ENCODE measurements around the gene NAP1L1.

DNA sequence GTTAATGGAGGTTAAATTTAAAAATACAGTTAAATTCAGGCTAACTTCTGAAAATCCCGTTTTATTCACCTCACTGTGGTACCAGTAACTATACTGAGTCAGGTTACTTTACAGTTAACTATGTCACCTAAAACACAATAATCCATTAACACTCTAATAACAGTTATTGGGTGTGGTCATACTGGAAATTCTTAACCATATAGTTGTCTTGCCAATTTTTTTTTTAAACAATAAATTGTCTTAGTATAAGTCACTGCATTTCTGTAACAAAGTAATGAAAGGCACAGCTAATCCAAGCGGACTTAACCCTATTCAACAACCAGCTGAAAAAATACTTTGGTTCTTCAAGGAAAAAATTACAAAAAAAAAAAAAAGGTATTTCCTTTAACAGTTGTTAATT, 36.7 kb downstream of the NAP1L1 start:
- no peak for TF ChIP-seq POLR2AphosphoS5 (IDR thresholded peaks at IDR 0.05; ENCODE audit: borderline replicate concordance, low read depth, low read length)
- TF ChIP-seq EZH2 (IDR thresholded peaks at IDR 0.05) = no peak
- TF ChIP-seq FOXP2 (optimal IDR thresholded peaks at IDR 0.05; ENCODE audit: control extremely low read depth, extremely low read length, insufficient read depth) = no peak
